H1 (cell line): ENCODE measurements around the gene IRF7. TPM values are rescaled to one million over a fixed set of nuclear protein-coding genes. Genes with fewer than 3 reads are reported as not detected.

Source experiments
- CHD2 ChIP-seq: IDR thresholded peaks from 2 replicates; pipeline ENCODE4 v1.6.1; 2012; ENCODE audit warnings: low read length, improper control_type of control experiment
- EZH2 ChIP-seq: fragments of 200-600 bp; sonication (generic); IDR thresholded peaks from 2 replicates; pipeline ENCODE4 v1.7.1; 2012; ENCODE audit warnings: low read depth, mild to moderate bottlenecking, moderate library complexity, low read length, inconsistent platforms; ENCODE audit not compliant: severe bottlenecking
- HDAC6 ChIP-seq: IDR thresholded peaks from one replicate; pipeline ENCODE4 v1.7.1; 2012; ENCODE audit warnings: low read depth, mild to moderate bottlenecking, inconsistent platforms, low read length, moderate library complexity
- POU5F1 ChIP-seq: IDR thresholded peaks from 2 replicates; pipeline ENCODE4 v1.6.1; 2011; ENCODE audit warnings: low read depth, mild to moderate bottlenecking, low read length, moderate library complexity
- SIRT6 ChIP-seq: IDR thresholded peaks from one replicate; pipeline ENCODE4 v1.7.1; 2012; ENCODE audit warnings: low read length, inconsistent platforms
- SIX5 ChIP-seq: IDR thresholded peaks from 2 replicates; pipeline ENCODE4 v1.6.1; 2011; ENCODE audit warnings: mild to moderate bottlenecking, low read depth, low read length
- SP1 ChIP-seq: IDR thresholded peaks from 2 replicates; pipeline ENCODE4 v1.6.1; 2011; ENCODE audit warnings: low read depth, low read length
- SRF ChIP-seq: IDR thresholded peaks from 2 replicates; pipeline ENCODE4 v1.6.1; 2011; ENCODE audit warnings: mild to moderate bottlenecking, low read depth, low read length, moderate library complexity
- polyA plus RNA-seq, 7 experiments: library from polyadenylated mRNA; depleted of rRNA in 3 of 7; stranded (reverse) in 5 of 7; unstranded in 2 of 7; fragments of >200 nt in 5 of 7; fragments of 200-250 nt in 2 of 7; gene quantifications; 1 replicate in 5 of 7; 2 replicates in 1 of 7; 4 replicates in 1 of 7; pipeline versions ENCODE4 v1.2.1 to v1.2.3, GENCODE V29; 2011 to 2013; ENCODE audit warnings: missing spikeins in 2 of 7, mixed read lengths in 2 of 7
- total RNA-seq: library from RNA; stranded (reverse); fragmentation: NEBNext Ultra II Directional; extraction: Animal tissue kit (Norgen Biotek cat#: 25700); gene quantifications from 2 replicates; pipeline ENCODE4 v1.2.1, GENCODE V29; 2021

Gene IRF7
- total and polyA plus RNA-seq, 2 of the 8 experiments (the other 6 are each of a cell fraction or from before 2014, with no cell fraction given) = 9.1 to 9.6 TPM

DNA sequence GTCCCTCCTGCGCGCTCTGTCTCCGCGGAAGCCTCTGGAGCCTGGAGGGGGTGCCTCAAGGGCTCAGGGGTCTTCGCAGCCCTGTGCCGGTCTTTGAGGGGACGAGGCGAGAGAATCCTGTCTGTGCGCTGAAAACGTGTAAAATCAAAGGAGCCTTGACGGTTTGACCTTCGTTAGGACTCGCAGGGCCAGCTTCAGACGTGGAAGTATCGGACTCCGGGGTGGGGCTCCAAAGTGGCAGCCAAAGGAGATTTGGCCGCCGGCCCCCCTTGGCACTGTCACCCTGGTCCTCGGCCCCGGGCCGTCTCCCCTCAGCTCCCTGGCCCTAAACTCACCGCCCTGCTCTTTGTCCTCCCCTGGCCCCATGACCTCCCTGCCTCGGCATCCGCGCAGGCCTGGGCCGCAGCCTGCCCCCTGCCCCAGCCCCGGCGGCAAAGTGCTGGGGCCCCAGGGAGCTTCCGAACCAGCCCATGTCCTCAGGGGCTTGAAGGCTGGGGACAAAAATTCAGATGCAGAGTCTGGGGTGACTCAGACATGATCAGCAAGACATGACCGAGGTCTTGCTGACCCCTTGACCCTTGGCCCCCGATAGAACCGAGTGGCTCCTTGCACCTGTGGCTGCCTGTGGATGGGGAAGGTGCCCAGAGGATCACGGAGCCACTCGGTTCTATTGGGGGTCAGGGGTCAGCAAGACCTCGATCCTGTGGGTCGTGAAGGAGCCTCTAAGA lies 46.4 kb downstream of the IRF7 start (continued):
- TF ChIP-seq EZH2 (no peak), SRF (no peak), CHD2 (no peak), POU5F1 (no peak), SP1 (no peak), SIRT6 (no peak), HDAC6 (no peak), SIX5 (no peak)
